Measurements from ENCODE around the gene SMYD3. TPM values are rescaled to one million over a fixed set of nuclear protein-coding genes. Genes with fewer than 3 reads are reported as not detected.

The SMYD3 gene
- total RNA-seq, 4 donors from 2014 or later, result 33.7 to 105 (median 51.4) TPM

- no peak overlapping the region for H3K4me3 ChIP-seq (replicated peaks in 1 of 3)
- TF ChIP-seq CTCF (IDR thresholded peaks at IDR 0.05), result no peak
- TF ChIP-seq POLR2A (IDR thresholded peaks at IDR 0.05), result no peak
- H3K36me3 ChIP-seq, result no peaks in the 10 kb centered on the region
- H3K27me3 ChIP-seq, result no peaks in the 10 kb centered on the region
- WGBS, 2 donors, result 78% methylated on average over 10 of the region's 10 CpGs
- H3K27ac ChIP-seq, result no peak overlapping the region
- H3K9me3 ChIP-seq, result no peaks in the 10 kb centered on the region
- intact Hi-C loops (cut with DNase I), result no loop called here
- peaks cover 7 to 11% of the 10 kb centered on the region in 2 donors for H3K4me1 ChIP-seq
- no peak for DNase-seq
These were observed 628.0 kb downstream of the SMYD3 start for GRCh38 chr1:245879091-245879490.

GRCh38 chr1:245878585-245878984 is 628.5 kb downstream of the SMYD3 start:
- no peaks in the 10 kb centered on the region for H3K9me3 ChIP-seq
- intact Hi-C loops (cut with DNase I), result no loop called here

GRCh38 chr1:245877976-245878375 is 629.1 kb downstream of the SMYD3 start:
- DNase-seq, result no peak
- peaks cover 7 to 12% of the 10 kb centered on the region in 2 donors for H3K4me1 ChIP-seq
- no peak overlapping the region for H3K4me3 ChIP-seq (replicated peaks in 1 of 3)
- H3K9me3 ChIP-seq, result no peaks in the 10 kb centered on the region
- no peak overlapping the region for H3K27ac ChIP-seq
- WGBS, 2 donors, result 80 to 81% methylated on average over 8 of the region's 8 CpGs
- no peaks in the 10 kb centered on the region for H3K36me3 ChIP-seq
- intact Hi-C loops (cut with DNase I), result no loop called here
- H3K27me3 ChIP-seq, result no peaks in the 10 kb centered on the region
- no peak for TF ChIP-seq CTCF (IDR thresholded peaks at IDR 0.05)
- no peak for TF ChIP-seq POLR2A (IDR thresholded peaks at IDR 0.05)

More at GRCh38 chr1:245878585-245878984, 628.5 kb downstream of the SMYD3 start:
- H3K4me3 ChIP-seq (replicated peaks in 1 of 3), result no peak overlapping the region
- no peaks in the 10 kb centered on the region for H3K36me3 ChIP-seq
- DNase-seq, result no peak
- 80 to 84% methylated on average over 3 of the region's 3 CpGs for WGBS, 2 donors
- H3K27me3 ChIP-seq, result no peaks in the 10 kb centered on the region
- TF ChIP-seq POLR2A (IDR thresholded peaks at IDR 0.05) (no peak), CTCF (IDR thresholded peaks at IDR 0.05) (no peak)
- peaks cover 7 to 12% of the 10 kb centered on the region in 2 donors for H3K4me1 ChIP-seq
- H3K27ac ChIP-seq, result no peak overlapping the region

GRCh38 chr1:245876586-245876985 is 630.5 kb downstream of the SMYD3 start:
- H3K9me3 ChIP-seq, result no peaks in the 10 kb centered on the region
- TF ChIP-seq POLR2A (IDR thresholded peaks at IDR 0.05) (no peak), CTCF (IDR thresholded peaks at IDR 0.05) (no peak)
- H3K27me3 ChIP-seq, result no peaks in the 10 kb centered on the region
- no peak overlapping the region for H3K27ac ChIP-seq
- peaks cover 3 to 12% of the 10 kb centered on the region in 2 donors for H3K4me1 ChIP-seq
- H3K36me3 ChIP-seq, result no peaks in the 10 kb centered on the region
- 71 to 83% methylated on average over 5 of the region's 5 CpGs for WGBS, 2 donors
- intact Hi-C loops (cut with DNase I), result no loop called here
- no peak overlapping the region for H3K4me3 ChIP-seq (replicated peaks in 1 of 3)
- DNase-seq, result no peak

- no peaks in the 10 kb centered on the region for H3K27me3 ChIP-seq
- no peak for TF ChIP-seq POLR2A (IDR thresholded peaks at IDR 0.05)
- no peak for TF ChIP-seq CTCF (IDR thresholded peaks at IDR 0.05)
- no peaks in the 10 kb centered on the region for H3K36me3 ChIP-seq
- H3K27ac ChIP-seq, result peak overlapping the region in 1 of 3 donors; percentile 17
- intact Hi-C loops (cut with DNase I), result no loop called here
- H3K4me3 ChIP-seq (replicated peaks in 1 of 3), result no peak overlapping the region
- H3K9me3 ChIP-seq, result no peaks in the 10 kb centered on the region
- peaks cover 3 to 12% of the 10 kb centered on the region in 2 donors for H3K4me1 ChIP-seq
- WGBS, 2 donors, result 72 to 81% methylated on average over 4 of the region's 4 CpGs
- DNase-seq, result no peak
These were observed 631.4 kb downstream of the SMYD3 start for GRCh38 chr1:245875581-245876261.
